ENCODE measurements around the gene C19orf81. TPM values are rescaled to one million over a fixed set of nuclear protein-coding genes. Genes with fewer than 3 reads are reported as not detected.

Gene C19orf81
- total and polyA plus RNA-seq, 2 donors (not counting 3 experiments of a cell fraction or from before 2014, with no cell fraction given) = 0.79 to 2.5 TPM

- Histone ChIP-seq H3K36me3 (ENCODE audit: control insufficient read depth in 2 of 2, extremely low read depth in 1 of 2, insufficient read depth in 2 of 2, low read length in 2 of 2) (no peaks in the 10 kb centered on the region), H3K4me2 (ENCODE audit: insufficient read depth, low read length) (no peak overlapping the region), H3K9me1 (replicated peaks; ENCODE audit: control insufficient read depth, extremely low read depth, insufficient read depth, low read length) (no peaks in the 10 kb centered on the region), H3K27ac (ENCODE audit: insufficient read depth, low read depth, low read length) (no peak overlapping the region), H3K27me3 (ENCODE audit: control insufficient read depth in 2 of 2, insufficient read depth in 2 of 2, low read length in 2 of 2) (peaks cover 17 to 31% of the 10 kb centered on the region in 2 experiments), H3K4me1 (ENCODE audit: control insufficient read depth, extremely low read depth, insufficient read depth, low read length) (no peaks in the 10 kb centered on the region), H3K9me3 (replicated peaks; ENCODE audit: control insufficient read depth, insufficient read depth, low read length) (no peaks in the 10 kb centered on the region), H3K9ac (replicated peaks; ENCODE audit: extremely low read depth, insufficient read depth, low read length) (no peak overlapping the region), H3K4me3 (replicated peaks in 1 of 3; ENCODE audit: insufficient read depth in 1 of 3, low read depth in 1 of 3, low read length in 3 of 3) (no peak overlapping the region), H2AFZ (ENCODE audit: low read depth, low read length) (no peak overlapping the region), H3K79me2 (ENCODE audit: control insufficient read depth, insufficient read depth, low read length) (no peaks in the 10 kb centered on the region), H4K20me1 (replicated peaks; ENCODE audit: control insufficient read depth, extremely low read depth, insufficient read depth, low read length) (no peaks in the 10 kb centered on the region)
- FAIRE-seq = no peak
- TF ChIP-seq POLR2A (IDR thresholded peaks at IDR 0.05; ENCODE audit: low read depth, low read length) (no peak), JUN (IDR thresholded peaks at IDR 0.05; ENCODE audit: borderline replicate concordance, insufficient read depth, insufficient read length, low read depth) (no peak), GATA2 (IDR thresholded peaks at IDR 0.05; ENCODE audit: insufficient read depth, insufficient read length, low read depth, low read length) (no peak), EZH2 (IDR thresholded peaks at IDR 0.05; ENCODE audit: borderline replicate concordance, low read depth, low read length, severe bottlenecking) (no peak), FOS (IDR thresholded peaks at IDR 0.05; ENCODE audit: borderline replicate concordance, insufficient read depth, low read length) (no peak), POLR2AphosphoS5 (IDR thresholded peaks at IDR 0.05; ENCODE audit: insufficient read depth, low read depth, low read length) (no peak), MYC (IDR thresholded peaks at IDR 0.05; ENCODE audit: low read depth, low read length) (no peak)
- TF ChIP-seq, protein P1, sequence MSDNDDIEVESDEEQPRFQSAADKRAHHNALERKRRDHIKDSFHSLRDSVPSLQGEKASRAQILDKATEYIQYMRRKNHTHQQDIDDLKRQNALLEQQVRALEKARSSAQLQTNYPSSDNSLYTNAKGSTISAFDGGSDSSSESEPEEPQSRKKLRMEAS (IDR thresholded peaks at IDR 0.05; ENCODE audit: insufficient read depth, insufficient read length) = no peak
- TF ChIP-seq, protein P2, sequence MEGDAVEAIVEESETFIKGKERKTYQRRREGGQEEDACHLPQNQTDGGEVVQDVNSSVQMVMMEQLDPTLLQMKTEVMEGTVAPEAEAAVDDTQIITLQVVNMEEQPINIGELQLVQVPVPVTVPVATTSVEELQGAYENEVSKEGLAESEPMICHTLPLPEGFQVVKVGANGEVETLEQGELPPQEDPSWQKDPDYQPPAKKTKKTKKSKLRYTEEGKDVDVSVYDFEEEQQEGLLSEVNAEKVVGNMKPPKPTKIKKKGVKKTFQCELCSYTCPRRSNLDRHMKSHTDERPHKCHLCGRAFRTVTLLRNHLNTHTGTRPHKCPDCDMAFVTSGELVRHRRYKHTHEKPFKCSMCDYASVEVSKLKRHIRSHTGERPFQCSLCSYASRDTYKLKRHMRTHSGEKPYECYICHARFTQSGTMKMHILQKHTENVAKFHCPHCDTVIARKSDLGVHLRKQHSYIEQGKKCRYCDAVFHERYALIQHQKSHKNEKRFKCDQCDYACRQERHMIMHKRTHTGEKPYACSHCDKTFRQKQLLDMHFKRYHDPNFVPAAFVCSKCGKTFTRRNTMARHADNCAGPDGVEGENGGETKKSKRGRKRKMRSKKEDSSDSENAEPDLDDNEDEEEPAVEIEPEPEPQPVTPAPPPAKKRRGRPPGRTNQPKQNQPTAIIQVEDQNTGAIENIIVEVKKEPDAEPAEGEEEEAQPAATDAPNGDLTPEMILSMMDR (IDR thresholded peaks at IDR 0.05; ENCODE audit: extremely low read depth in 1 of 2, insufficient read depth in 1 of 2, low read depth in 1 of 2, low read length in 2 of 2) = no peak
- CTCF ChIA-PET = interaction anchor here (0.8 to 1.9 kb wide), 4 partner anchors 30 to 129 kb away, joined by 3 to 4 read pairs (median 3); no protein-coding TSS in a partner anchor
- no peak for DNase-seq (ENCODE audit: low read depth, low spot score)
- POLR2A ChIA-PET = no interaction called here
- intact Hi-C loops (cut with micrococcal nuclease) = no loop called here
- dilution Hi-C loops (cut with MboI; ENCODE audit: extremely low pct_ligation_motif_present, low sequenced_read_pairs) = no loop called here
- BruUV-seq (replicated peaks) = no TSS peak
Measured at GRCh38 chr19:50666346-50667176, 17.3 kb downstream of the C19orf81 start.

All from endothelial cell of umbilical vein (primary cell).